Ishikawa (cell line): Measurements from ENCODE around the gene UBC.

Experiments used
- CEBPB ChIP-seq: IDR thresholded peaks from 2 replicates; pipeline ENCODE4 v1.6.1; 2012
- CREB1 ChIP-seq: IDR thresholded peaks from 2 replicates; pipeline ENCODE4 v1.6.1; 2012; ENCODE audit warnings: low read depth
- EGR1 ChIP-seq: IDR thresholded peaks from 2 replicates; pipeline ENCODE4 v1.6.1; 2012
- EP300 ChIP-seq: IDR thresholded peaks from 2 replicates; pipeline ENCODE4 v1.6.1; 2012; ENCODE audit warnings: borderline replicate concordance
- FOXM1 ChIP-seq: IDR thresholded peaks from 2 replicates; pipeline ENCODE4 v1.6.1; 2012; ENCODE audit warnings: low read depth, borderline replicate concordance
- NFIC ChIP-seq: IDR thresholded peaks from 2 replicates; pipeline ENCODE4 v1.6.1; 2012
- RAD21 ChIP-seq: IDR thresholded peaks from 2 replicates; pipeline ENCODE4 v1.6.1; 2012; ENCODE audit warnings: low read depth
- TAF1 ChIP-seq: IDR thresholded peaks from 2 replicates; pipeline ENCODE4 v1.6.1; 2012; ENCODE audit warnings: low read depth, mild to moderate bottlenecking
- TCF12 ChIP-seq: IDR thresholded peaks from 2 replicates; pipeline ENCODE4 v1.6.1; 2012; ENCODE audit warnings: low read depth
- TEAD4 ChIP-seq: IDR thresholded peaks from 2 replicates; pipeline ENCODE4 v1.6.1; 2012
- YY1 ChIP-seq: IDR thresholded peaks from 2 replicates; pipeline ENCODE4 v1.6.1; 2012; ENCODE audit warnings: low read depth
- ZBTB7A ChIP-seq: IDR thresholded peaks from 2 replicates; pipeline ENCODE4 v1.6.1; 2012; ENCODE audit warnings: low read depth
- TF ChIP-seq, protein P1 (sequence below): IDR thresholded peaks from 2 replicates; pipeline ENCODE4 v1.6.1; 2012
- TF ChIP-seq, protein P2 (sequence below): IDR thresholded peaks from 2 replicates; pipeline ENCODE4 v1.6.1; 2012
- TF ChIP-seq, protein P3 (sequence below): IDR thresholded peaks from 2 replicates; pipeline ENCODE4 v1.6.1; 2012; ENCODE audit warnings: low read depth, mild to moderate bottlenecking

Gene UBC

DNA sequence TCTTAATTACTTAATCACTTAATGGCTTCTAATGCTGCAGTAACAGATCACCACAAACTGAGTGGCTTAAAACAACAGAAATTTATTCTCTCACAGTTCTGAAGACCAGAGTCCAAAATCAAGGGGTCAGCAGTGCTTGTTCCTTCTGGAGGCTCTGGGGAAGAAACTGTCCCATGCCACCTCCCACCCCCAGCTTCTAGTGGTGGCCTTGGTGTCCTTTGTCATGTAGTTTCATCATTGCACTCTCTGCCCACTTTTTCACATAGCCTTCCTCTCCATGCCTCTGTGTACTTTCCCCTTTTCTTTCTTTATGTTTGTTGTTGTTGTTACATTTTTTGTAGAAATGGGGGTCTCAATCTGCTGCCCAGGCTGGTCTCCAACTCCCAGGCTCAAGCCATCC, 16.1 kb upstream of the UBC start:
- TF ChIP-seq RAD21 (no peak), TAF1 (no peak), NFIC (no peak), TEAD4 (no peak), CEBPB (no peak), EP300 (no peak), EGR1 (no peak), YY1 (no peak)
- TF ChIP-seq, protein P1, sequence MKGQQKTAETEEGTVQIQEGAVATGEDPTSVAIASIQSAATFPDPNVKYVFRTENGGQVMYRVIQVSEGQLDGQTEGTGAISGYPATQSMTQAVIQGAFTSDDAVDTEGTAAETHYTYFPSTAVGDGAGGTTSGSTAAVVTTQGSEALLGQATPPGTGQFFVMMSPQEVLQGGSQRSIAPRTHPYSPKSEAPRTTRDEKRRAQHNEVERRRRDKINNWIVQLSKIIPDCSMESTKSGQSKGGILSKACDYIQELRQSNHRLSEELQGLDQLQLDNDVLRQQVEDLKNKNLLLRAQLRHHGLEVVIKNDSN, result no peak

DNA sequence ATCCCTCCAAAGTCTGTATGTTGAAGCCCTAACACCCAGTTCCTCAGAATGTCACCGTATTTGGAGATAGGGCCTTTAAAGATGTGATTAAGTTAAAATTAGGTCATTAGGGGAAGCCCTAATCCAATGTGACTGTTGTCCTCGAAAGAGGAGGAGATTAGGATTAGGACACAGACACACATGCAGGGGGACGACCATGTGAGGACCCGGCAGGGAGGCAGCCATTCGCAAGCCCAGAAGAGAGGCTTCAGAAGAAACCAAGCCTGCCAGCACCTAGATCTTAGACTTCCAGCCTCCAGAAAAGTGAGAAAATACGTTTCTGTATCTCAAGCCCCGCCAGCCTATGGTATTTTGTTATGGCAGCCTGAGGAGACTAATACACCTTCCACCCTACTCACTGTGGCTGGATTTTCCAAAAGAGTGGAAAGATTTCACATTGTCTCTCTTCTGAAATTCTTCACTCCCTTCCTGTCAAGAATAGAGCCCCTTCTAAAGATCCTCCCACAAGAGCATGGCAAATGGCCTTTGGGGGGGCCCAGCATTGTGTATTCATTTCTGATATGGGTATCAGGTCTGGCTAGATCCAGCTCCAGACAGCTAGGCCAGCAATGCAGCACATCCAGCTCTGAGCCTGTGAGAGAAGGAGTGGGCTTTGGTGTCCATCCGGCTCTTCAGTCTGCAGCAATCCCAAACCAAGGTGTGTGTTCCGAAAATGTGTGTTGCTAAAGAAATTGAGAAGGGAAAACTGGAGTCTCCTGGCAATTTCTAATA, 15.4 kb upstream of the UBC start:
- TF ChIP-seq TAF1, result no peak

DNA sequence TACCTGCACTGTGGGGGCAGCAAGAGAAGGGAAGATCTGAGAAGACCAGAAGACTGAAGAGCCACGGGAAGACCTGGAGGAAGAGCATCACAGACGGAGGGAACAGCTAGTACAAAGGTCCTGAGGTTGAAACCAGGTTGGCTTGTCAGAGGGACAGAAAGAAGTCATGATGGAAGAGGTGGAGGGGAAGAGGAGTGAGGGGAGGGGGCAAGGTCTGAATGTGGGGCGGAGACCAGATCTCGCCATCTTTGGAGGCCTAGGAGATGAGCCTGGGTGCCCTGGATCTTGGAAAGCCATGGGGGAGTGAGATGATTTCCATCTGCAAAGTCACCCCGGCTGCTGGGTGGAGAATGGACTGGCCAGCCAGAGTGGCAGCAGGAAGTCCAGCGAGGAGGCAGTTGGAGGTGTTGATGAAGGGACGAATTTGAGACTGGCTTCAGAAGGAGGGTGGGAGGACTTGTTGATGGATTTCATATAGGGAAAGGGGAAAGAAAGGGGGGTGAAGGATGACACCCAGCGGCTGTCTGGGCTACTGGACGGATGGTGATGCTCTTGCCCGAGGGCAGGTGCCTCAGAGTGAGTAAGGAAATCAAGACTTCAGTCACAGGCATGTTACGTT, 14.6 kb upstream of the UBC start:
- TF ChIP-seq NFIC (no peak), TCF12 (no peak), EGR1 (no peak), EP300 (no peak), TEAD4 (no peak), FOXM1 (no peak), ZBTB7A (no peak), RAD21 (no peak)
- TF ChIP-seq, protein P2, sequence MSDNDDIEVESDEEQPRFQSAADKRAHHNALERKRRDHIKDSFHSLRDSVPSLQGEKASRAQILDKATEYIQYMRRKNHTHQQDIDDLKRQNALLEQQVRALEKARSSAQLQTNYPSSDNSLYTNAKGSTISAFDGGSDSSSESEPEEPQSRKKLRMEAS, result no peak
- TF ChIP-seq, protein P1, result no peak
- TF ChIP-seq, protein P3, sequence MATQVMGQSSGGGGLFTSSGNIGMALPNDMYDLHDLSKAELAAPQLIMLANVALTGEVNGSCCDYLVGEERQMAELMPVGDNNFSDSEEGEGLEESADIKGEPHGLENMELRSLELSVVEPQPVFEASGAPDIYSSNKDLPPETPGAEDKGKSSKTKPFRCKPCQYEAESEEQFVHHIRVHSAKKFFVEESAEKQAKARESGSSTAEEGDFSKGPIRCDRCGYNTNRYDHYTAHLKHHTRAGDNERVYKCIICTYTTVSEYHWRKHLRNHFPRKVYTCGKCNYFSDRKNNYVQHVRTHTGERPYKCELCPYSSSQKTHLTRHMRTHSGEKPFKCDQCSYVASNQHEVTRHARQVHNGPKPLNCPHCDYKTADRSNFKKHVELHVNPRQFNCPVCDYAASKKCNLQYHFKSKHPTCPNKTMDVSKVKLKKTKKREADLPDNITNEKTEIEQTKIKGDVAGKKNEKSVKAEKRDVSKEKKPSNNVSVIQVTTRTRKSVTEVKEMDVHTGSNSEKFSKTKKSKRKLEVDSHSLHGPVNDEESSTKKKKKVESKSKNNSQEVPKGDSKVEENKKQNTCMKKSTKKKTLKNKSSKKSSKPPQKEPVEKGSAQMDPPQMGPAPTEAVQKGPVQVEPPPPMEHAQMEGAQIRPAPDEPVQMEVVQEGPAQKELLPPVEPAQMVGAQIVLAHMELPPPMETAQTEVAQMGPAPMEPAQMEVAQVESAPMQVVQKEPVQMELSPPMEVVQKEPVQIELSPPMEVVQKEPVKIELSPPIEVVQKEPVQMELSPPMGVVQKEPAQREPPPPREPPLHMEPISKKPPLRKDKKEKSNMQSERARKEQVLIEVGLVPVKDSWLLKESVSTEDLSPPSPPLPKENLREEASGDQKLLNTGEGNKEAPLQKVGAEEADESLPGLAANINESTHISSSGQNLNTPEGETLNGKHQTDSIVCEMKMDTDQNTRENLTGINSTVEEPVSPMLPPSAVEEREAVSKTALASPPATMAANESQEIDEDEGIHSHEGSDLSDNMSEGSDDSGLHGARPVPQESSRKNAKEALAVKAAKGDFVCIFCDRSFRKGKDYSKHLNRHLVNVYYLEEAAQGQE, result no peak

DNA sequence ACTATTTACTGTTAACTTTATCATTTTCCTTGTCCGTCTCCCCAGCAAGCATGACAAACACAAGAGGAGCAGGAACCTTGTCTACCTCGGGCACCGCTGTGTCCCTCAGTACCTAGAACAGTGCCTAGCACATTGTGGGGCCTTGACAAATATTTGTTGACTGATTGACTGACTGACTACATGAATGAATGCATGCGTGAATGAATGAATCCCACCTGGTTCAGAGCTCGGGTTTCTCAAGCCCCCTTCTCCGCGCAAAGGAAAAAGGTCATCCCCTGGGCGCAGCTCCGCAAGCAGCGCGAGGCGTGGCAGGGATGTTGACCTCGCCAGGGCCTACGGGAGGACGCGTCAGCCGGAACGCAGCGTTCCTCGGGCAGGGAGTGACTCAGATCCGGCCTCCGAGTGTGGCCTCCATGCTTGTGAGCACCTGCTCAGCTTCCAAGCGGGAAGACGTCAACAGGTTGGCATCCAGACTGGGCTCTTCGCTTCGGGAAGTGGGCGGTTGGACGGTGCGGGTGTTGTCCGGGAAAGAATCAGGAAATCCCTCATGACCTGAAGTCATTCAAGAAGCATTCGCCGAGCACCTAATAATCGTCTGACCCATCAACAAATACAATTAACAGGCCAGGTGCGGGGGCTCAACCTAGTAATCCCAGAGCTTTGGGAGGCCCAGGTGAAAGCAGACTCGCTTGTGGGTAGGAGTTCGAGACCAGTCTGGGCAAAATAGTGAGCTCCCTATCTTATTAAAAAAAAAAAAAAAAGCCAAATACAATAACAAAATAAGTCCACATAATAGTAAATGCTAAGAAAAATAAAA, 13.9 kb upstream of the UBC start:
- TF ChIP-seq, protein P1, result no peak
- TF ChIP-seq TEAD4, result no peak
- TF ChIP-seq TCF12, result no peak
- TF ChIP-seq, protein P2, result no peak
- TF ChIP-seq TAF1, result no peak
- no peak for TF ChIP-seq ZBTB7A

DNA sequence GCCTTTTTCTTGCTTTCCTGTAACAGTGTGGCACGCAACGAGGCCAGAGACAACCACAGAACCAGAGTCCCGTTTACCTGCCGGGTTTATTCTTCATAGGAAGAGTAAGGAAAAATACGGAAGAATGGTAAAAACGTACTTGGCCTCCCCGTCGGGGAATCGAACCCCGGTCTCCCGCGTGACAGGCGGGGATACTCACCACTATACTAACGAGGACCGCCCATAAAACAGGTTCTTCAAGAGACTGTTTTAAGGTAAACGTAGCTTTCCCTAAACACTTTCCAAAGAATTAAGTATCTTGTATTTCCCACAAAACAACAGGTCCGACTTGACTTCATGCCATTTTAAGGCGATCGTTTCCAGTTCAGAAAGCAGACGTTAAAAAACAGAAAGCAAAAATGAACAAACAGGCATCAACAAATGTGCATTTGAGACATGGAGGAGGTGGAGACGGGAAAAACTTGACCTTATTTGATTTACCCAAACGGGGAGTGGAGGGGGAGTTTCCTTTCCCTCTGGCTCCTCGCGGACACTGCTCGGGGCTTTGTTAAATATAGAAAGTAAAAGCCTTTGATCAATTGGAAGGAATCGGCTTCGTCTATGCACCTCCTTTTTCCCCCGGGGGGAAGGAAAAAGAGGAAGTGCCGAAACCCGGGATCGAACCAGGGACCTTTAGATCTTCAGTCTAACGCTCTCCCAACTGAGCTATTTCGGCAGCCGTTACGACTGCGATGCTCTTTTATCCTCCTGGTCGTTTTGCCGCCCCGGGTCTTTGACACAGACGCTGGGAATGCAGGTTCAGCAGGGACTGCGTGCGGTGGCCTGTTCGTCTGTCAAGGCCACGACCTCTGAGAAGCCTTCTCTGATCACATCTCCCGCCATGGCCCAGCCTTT, 13.0 kb upstream of the UBC start:
- TF ChIP-seq, protein P1, result no peak
- TF ChIP-seq CEBPB, result peak; percentile 52; the same call in 1 of the 2 replicates
- no peak for TF ChIP-seq YY1
- peak; percentile 97 for TF ChIP-seq TEAD4

DNA sequence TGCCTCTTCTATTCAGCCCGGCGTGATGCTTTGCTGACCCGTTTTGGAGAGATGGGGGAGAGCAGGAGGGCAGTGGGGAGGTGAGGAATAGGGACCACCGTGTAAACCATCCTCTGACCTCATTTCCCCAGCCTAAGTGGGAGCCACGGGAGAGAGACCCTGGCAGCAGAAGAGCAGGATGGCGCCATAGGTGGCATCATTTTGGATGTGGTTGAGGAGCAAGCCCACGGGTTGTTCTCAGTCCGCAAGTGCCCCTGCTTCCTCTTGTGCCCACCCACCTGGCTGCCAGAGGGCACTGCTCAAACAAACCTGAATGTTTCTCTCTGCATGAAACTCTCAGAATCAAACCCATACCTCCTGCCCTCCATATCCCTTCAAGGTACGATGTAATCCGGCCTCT, 10.7 kb upstream of the UBC start:
- TF ChIP-seq FOXM1, result no peak
- TF ChIP-seq CEBPB, result no peak
- TF ChIP-seq RAD21, result no peak
- TF ChIP-seq, protein P1, result no peak
- TF ChIP-seq, protein P2, result no peak
- no peak for TF ChIP-seq ZBTB7A
- TF ChIP-seq EP300, result no peak
- TF ChIP-seq YY1, result no peak
- TF ChIP-seq TAF1, result no peak
- no peak for TF ChIP-seq EGR1
- TF ChIP-seq, protein P3, result no peak
- TF ChIP-seq NFIC, result no peak
- no peak for TF ChIP-seq TCF12
- no peak for TF ChIP-seq CREB1
- TF ChIP-seq TEAD4, result no peak
